GM18907 (cell line): ENCODE measurements around the gene FAH.
A peak's percentile ranks its signal among the peaks of the same experiment; 100 is the strongest.
"Not testable (repeated sequence)": the region's sequence is repeated elsewhere in the genome, so short reads cannot be mapped to it uniquely, and the experiment has no call there.

Experiments
- ATAC-seq: cut with Tn5 transposase; IDR thresholded peaks from one replicate; pipeline ENCODE4 v1.9.1; 2021; ENCODE audit warnings: mild to moderate bottlenecking, moderate library complexity; ENCODE audit not compliant: unreplicated experiment

FAH gene

GRCh38 chr15:80152896-80153876 is at the start of gene FAH:
FAH (plus strand) TSS chr15:80152999; CDS start chr15:80153055, 56 bp downstream.
- peak; percentile 52 for ATAC-seq

DNA sequence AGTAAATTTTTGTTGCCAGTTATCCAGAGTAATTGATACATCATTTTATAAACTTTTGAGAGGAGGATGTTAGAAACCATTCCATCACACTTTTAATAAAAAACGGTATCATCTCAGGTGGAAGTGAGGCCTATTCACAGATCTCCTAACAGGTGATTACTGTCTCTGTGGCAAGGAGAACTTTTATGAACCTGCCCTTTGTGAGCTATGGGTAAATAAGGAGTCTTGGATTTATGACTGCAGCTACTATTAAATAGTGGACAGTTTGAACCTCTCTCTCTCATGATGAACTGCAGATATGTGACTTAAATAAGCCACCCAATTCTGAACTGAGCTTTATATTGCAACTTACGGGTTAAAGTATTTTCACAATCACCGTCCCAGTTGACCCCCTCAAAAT is 47.6 kb upstream of the FAH start:
- no peak for ATAC-seq

DNA sequence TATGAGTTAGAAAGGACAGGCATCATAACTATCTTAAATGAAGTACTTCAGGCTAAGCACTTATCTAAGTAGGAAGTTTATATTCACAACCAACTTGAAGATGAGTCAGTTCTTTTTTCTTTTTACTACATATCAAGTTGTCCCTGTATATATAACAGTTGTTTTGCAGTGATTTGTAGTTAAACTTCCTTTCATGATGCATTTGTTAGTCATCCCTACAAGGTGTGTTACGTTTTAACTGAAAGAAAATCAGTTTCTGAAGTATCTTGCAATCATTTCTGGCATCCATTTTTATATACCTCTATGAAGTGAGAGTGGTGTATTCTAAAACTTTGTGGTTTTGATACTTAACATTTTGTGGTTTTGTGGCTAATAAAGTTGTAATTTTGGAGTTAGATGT is 47.2 kb upstream of the FAH start:
- no peak for ATAC-seq

DNA sequence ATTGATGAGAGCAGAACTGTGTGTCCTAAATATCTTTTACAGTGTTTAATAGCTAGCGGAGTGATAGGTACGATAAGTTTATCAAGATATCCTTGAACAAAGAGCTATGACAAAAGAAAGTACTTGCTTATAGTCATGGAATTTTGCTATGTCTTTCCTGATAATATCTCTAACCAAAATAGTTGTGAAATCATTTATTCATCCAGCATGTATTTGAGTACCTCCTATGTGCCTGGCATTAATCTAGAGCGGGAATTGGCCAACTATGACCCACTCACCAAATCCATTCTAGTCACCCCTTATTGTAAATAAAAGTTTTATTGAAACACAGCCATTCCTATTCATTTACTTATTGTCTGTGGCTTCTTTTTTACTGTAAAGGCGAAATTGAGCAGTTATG is 46.7 kb upstream of the FAH start:
- no peak for ATAC-seq

DNA sequence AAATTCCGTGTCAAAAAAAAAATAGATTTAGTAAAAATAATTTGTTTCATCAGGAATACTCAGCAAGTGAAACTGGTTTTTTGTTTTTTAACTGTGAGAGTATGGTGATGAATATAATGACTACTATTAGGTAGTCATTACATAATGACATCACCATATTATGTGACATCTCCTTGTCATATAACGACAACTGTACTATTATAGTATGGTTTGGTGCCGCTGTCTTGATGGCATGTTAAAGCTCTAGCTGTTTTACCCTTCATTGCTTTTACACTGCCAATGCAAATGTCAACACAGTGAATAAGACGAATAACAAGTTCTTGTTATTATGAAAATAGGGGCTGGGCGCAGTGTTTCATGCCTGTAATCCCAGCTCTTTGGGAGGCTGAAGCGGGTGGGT is 45.6 kb upstream of the FAH start:
- no peak for ATAC-seq

GRCh38 chr15:80107774-80108173 is 45.0 kb upstream of the FAH start:
- no peak for ATAC-seq

- no peak for ATAC-seq
Measured at GRCh38 chr15:80109388-80109787, 43.4 kb upstream of the FAH start.

- no peak for ATAC-seq
Measured at GRCh38 chr15:80110920-80111319, 41.9 kb upstream of the FAH start.

DNA sequence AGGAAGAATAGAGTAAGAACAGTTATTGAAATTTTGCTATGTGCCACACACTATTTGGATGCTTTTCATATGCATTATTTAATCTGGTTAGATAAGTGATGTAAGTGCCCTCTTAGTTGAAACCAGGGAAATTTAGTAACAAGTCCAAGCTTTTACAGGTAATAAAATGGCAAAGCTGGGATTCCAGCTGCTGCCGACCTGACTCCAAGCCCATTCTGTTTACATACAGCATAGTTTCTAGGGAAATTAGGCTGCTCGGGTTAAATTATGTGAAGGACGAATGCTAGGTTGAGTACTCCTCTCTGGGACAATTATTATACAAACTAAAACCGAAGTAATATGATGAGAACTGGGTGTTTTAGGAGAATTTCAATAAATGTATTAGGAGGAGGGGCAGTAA is 38.7 kb upstream of the FAH start:
- no peak for ATAC-seq

- ATAC-seq, result no peak
Measured at GRCh38 chr15:80115021-80115420, 37.8 kb upstream of the FAH start.

DNA sequence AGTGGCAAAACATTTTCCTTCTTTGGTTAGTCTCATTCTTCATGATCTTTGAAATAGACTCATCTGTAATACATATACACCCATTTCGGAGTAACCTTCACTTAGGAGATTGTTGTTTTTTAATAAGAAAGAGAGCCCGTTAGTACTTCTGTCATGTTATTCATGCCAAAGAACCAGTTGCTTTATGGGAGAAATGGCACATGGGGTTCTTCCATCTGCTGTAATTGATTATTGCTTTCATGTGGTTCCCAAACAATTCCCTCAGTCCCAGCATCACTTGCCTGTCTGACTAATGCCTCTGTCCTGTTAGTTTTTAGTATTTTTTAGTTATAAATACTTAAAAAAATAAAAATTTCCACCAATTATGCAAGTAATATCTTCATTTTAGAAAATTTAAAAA is 33.8 kb upstream of the FAH start:
- ATAC-seq, result no peak

DNA sequence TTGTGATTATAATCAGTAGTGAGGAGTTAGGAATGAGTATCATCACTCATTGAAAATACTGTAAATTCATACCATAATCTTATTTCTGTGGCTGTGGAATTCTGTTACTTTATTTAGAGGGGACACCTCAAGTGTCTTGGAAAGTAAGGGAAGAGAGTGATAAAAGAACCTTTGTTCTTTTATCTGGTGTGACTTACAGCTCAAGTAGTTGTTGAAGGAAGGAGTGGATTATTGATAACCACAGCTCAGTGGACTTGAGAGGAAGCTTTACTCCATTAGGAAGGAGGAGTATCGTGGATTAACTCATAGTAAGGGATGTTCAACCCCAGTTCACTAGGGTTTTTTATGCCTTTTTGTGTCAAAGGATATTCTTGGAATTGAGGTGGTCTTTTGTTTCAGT is 32.2 kb upstream of the FAH start:
- no peak for ATAC-seq

DNA sequence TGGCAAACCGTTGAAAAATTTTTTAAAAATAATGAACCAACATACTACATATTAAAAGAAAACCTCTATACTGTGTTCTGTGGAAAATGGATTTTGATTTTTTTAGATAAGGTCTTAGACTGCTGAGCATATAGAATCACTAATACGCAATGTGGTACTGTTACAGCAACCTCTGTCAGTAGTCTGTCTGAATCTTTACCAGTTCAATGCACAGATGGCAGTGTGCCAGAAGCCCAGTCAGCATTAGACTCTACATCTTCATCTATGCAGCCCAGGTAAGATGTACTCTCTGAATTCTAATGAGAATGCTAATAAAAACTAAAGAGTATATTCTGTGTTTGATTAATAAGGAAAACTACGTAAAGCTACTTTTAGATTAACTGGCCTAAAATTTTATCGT is 31.3 kb upstream of the FAH start:
- no peak for ATAC-seq

GRCh38 chr15:80123034-80123433 is 29.8 kb upstream of the FAH start:
- no peak for ATAC-seq

DNA sequence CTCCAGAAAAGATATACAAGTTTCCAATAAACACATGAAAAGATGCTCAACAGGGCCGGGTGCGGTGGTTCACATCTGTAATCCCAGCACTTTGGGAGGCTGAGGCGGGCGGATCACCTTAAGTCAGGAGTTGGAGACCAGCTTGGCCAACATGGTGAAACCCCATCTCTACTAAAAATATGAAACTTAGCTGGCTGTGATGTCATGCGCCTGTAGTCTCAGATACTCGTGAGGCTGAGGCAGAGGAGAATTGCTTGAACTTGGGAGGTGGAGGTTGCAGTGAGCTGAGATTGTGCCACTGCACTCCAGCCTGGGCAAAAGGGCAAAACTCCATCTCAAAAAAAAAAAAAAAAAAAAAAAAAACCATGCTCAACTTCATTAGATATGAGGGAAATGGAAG is 25.5 kb upstream of the FAH start:
- ATAC-seq, result not testable (repeated sequence)

- no peak for ATAC-seq
Measured at GRCh38 chr15:80127911-80128310, 24.9 kb upstream of the FAH start.

DNA sequence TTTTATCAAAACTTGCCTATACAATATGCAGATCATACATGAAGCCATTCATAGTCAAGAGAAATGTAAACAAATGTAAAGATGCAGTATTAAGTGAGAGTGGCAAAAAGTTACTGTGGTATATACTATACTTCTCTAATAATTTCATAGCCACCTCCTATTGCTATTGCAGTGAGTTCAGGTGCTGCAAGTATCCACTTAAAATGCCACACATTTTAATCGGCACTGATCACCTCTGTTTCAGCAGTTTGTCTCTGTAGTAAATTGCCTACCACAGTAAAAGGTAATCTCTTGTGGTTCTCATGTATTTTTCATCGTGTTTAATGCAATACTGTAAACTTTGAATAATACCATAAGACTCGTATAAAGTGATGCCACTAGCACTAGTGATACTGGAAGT is 20.4 kb upstream of the FAH start:
- no peak for ATAC-seq

DNA sequence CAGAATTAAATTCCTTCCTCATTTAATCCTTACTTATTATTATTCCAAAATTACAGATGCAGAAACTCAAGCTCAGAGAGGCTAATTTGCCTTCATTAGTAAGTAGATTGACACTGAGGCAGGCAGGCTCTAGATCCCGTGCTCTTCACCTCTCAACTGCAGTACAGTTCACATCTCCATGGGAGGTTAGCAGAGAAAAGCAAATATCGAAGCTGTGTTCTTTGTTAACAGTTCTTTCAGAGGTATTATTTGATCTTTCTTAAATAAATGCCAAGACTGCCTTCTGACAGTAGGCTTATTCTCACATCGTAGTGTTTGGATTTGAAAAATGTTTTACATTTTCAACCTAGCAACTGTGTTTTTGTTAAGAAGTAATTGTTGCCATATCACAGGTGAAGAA is 15.9 kb upstream of the FAH start:
- ATAC-seq, result no peak

DNA sequence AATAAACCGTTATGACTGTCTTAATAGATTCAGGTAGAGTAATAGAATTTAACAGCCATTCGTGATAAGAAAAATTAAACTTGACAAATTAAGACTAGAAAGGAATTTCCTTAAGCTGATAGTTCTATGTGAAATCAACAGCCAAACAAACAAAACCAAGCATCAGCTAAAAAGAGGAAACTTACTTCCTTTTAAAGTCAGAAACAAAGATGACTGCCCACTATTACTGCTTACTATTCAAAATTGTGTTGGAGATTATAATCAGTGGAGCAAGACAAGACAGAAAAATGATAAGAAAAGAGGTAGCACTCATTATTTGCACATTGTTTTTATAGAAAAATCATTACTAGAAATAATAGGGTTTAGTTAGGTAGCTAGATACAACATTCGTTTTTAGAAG is 13.8 kb upstream of the FAH start:
- no peak for ATAC-seq

DNA sequence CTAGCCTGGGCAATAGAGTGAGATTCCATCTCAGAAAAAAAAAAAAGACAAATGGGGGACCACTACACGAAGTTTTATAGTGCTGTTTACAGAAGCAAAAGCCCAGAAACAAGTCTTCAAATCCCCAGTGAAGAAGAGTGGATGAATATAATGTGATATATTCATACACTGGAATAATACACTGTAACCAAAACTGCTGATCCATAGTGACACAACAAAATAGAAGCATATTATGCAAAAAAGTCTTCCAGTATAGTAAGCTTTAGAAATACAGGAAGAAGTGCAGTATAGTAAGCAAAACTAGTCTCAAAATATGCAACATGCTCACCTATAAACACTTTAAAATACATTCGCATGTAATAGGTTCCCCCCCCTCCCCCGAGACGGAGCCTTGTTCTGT is 11.9 kb upstream of the FAH start:
- no peak for ATAC-seq

- no peak for ATAC-seq
Measured at GRCh38 chr15:80141916-80142598, 10.7 kb upstream of the FAH start.

DNA sequence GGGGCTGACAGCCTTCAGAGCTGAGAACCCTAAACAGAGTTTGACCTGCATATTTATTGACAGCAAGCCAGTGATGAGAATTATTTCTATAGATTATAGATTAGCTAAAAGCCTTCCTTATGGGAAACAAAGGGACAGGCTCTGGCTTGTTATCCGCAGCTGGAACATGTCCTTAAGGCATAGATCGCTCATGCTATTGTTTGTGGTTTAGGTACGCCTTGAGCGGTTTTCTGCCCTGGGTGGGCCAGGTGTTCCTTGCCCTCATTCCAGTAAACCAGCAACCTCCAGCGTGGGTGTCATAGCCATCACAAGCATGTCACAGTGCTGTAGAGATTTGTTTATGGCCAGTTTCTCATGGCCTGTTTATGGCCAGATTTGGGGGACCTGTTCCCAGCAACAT is 10.2 kb upstream of the FAH start:
- ATAC-seq, result no peak
